Astrocyte (in vitro differentiated cells and primary cell): ENCODE data around the gene PRKG1. TPM values are rescaled to one million over a fixed set of nuclear protein-coding genes. Genes with fewer than 3 reads are reported as not detected.
A peak's percentile ranks its signal among the peaks of the same experiment; 100 is the strongest.

ENCODE experiments used
- DNase-seq: peaks from one replicate; pipeline ENCODE4 v3.0.0-alpha.2; 2010; ENCODE audit warnings: low read depth
- FAIRE-seq: peaks from 2 replicates; lab custom pipeline; 2011; peaks lifted over from hg19 to GRCh38; lab: Jason Lieb, UNC
- H2AFZ ChIP-seq: 2 replicates; pipeline ENCODE4 v1.6.0; 2012; ENCODE audit warnings: low read depth, low read length, inconsistent platforms
- H3K27ac ChIP-seq: 2 replicates; pipeline ENCODE4 v1.5.1; 2011; ENCODE audit warnings: low read depth, low read length, inconsistent platforms
- H3K27me3 ChIP-seq: 2 replicates; pipeline ENCODE4 v1.6.0; 2011; ENCODE audit warnings: low read length, inconsistent platforms; ENCODE audit not compliant: insufficient read depth
- H3K36me3 ChIP-seq: 2 replicates; pipeline ENCODE4 v1.5.1; 2011; ENCODE audit warnings: low read length, inconsistent platforms; ENCODE audit not compliant: insufficient read depth
- H3K4me1 ChIP-seq: 2 replicates; pipeline ENCODE4 v1.5.1; 2011; ENCODE audit warnings: low read length, inconsistent platforms; ENCODE audit not compliant: insufficient read depth
- H3K4me2 ChIP-seq: 2 replicates; pipeline ENCODE4 v1.6.0; 2012; ENCODE audit warnings: low read length, inconsistent platforms
- H3K4me3 ChIP-seq: 2 replicates; pipeline ENCODE4 v1.5.1; 2011; ENCODE audit warnings: low read depth, mild to moderate bottlenecking, low read length, inconsistent platforms; ENCODE audit not compliant: insufficient read depth
- H3K79me2 ChIP-seq: 2 replicates; pipeline ENCODE4 v1.6.0; 2012; ENCODE audit warnings: mild to moderate bottlenecking, low read length, inconsistent platforms; ENCODE audit not compliant: insufficient read depth
- H3K9ac ChIP-seq: 2 replicates; pipeline ENCODE4 v1.6.0; 2012; ENCODE audit warnings: mild to moderate bottlenecking, low read length, inconsistent platforms
- H3K9me3 ChIP-seq: 2 replicates; pipeline ENCODE4 v1.5.1; 2012; ENCODE audit warnings: low read depth, mild to moderate bottlenecking, low read length, inconsistent platforms; ENCODE audit not compliant: insufficient read depth
- H4K20me1 ChIP-seq: 2 replicates; pipeline ENCODE4 v1.6.0; 2012; ENCODE audit warnings: low read length, inconsistent platforms; ENCODE audit not compliant: insufficient read depth
- H3K27ac Mint-ChIP-seq: one replicate; pipeline ENCODE4 v1.8.0; 2021; ENCODE audit warnings: mild to moderate bottlenecking, mixed read lengths; ENCODE audit not compliant: unreplicated experiment
- H3K27me3 Mint-ChIP-seq: one replicate; pipeline ENCODE4 v1.8.0; 2021; ENCODE audit warnings: low read depth, mixed read lengths; ENCODE audit not compliant: unreplicated experiment
- H3K36me3 Mint-ChIP-seq: one replicate; pipeline ENCODE4 v1.8.0; 2021; ENCODE audit warnings: low read depth, mixed read lengths; ENCODE audit not compliant: unreplicated experiment
- H3K4me1 Mint-ChIP-seq: one replicate; pipeline ENCODE4 v1.8.0; 2021; ENCODE audit warnings: low read depth, mixed read lengths; ENCODE audit not compliant: unreplicated experiment
- H3K4me3 Mint-ChIP-seq: one replicate; pipeline ENCODE4 v1.8.0; 2021; ENCODE audit warnings: mild to moderate bottlenecking, moderate library complexity, mixed read lengths; ENCODE audit not compliant: unreplicated experiment
- H3K9me3 Mint-ChIP-seq: one replicate; pipeline ENCODE4 v1.8.0; 2021; ENCODE audit warnings: mild to moderate bottlenecking, mixed read lengths; ENCODE audit not compliant: unreplicated experiment
- EZH2 ChIP-seq: IDR thresholded peaks from 2 replicates; pipeline ENCODE4 v1.6.1; 2012; ENCODE audit warnings: mild to moderate bottlenecking, low read length, inconsistent platforms; ENCODE audit not compliant: insufficient read depth
- total RNA-seq: library from RNA; stranded (reverse); gene quantifications from 2 replicates; pipeline ENCODE4 v1.2.1, GENCODE V29; 2021
- TF ChIP-seq, protein P1 (sequence below): IDR thresholded peaks from 2 replicates; pipeline ENCODE4 v1.5.1; 2011; ENCODE audit warnings: low read depth, mild to moderate bottlenecking, inconsistent platforms, low read length, moderate library complexity; ENCODE audit not compliant: insufficient read depth

Gene PRKG1
- total RNA-seq, 1 donor from 2014 or later: 3.1 TPM

DNA sequence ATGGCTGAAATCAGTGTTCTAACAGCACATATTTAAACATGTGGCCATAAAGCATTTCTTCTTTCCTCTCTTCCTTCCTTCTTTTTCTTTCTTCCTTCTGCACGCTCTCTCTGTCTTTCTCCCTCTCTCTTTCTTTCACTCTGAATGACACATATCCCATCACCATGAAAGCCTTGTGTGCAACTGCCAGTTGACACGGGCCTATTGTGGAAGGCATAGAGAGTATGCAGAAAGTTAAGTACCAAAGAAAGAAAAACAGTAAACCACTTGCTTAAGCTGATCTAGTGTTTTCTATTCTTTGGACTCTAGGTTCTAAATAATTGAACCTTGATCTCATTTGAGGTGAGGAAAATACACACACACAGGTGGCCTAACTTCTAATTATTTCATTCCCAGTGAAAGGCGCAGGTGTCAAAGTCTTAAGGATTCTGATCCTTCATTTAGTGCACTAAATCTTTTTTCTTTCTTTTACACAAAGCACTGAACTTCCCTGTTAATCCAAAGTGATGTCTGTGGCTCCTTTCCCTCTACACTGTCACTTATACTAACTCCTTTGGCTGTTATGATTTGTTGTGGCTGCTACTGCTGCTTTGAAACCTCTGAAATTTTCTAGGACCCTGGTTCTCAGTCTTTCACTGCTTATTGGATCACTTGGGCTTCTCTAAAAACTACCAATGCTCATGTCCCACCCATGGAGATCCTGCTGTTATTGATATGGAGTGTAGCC is 1257.5 kb downstream of the PRKG1 start:
- H3K36me3 ChIP-seq: no peaks in the 10 kb centered on the region
- FAIRE-seq (peak; percentile 45), DNase-seq (no peak)
- H3K79me2 ChIP-seq: no peaks in the 10 kb centered on the region
- H3K4me3 Mint-ChIP-seq: no peak overlapping the region
- H4K20me1 ChIP-seq: no peaks in the 10 kb centered on the region
- H3K27ac ChIP-seq: no peak overlapping the region
- no peaks in the 10 kb centered on the region for H3K27me3 ChIP-seq
- no peak overlapping the region for H3K27ac Mint-ChIP-seq
- H3K4me1 Mint-ChIP-seq: peaks cover 7% of the 10 kb centered on the region
- no peaks in the 10 kb centered on the region for H3K27me3 Mint-ChIP-seq
- no peak for TF ChIP-seq EZH2
- TF ChIP-seq, protein P1, sequence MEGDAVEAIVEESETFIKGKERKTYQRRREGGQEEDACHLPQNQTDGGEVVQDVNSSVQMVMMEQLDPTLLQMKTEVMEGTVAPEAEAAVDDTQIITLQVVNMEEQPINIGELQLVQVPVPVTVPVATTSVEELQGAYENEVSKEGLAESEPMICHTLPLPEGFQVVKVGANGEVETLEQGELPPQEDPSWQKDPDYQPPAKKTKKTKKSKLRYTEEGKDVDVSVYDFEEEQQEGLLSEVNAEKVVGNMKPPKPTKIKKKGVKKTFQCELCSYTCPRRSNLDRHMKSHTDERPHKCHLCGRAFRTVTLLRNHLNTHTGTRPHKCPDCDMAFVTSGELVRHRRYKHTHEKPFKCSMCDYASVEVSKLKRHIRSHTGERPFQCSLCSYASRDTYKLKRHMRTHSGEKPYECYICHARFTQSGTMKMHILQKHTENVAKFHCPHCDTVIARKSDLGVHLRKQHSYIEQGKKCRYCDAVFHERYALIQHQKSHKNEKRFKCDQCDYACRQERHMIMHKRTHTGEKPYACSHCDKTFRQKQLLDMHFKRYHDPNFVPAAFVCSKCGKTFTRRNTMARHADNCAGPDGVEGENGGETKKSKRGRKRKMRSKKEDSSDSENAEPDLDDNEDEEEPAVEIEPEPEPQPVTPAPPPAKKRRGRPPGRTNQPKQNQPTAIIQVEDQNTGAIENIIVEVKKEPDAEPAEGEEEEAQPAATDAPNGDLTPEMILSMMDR: no peak
- peaks cover 11% of the 10 kb centered on the region for H3K4me1 ChIP-seq
- H3K4me2 ChIP-seq: no peak overlapping the region
- no peak overlapping the region for H2AFZ ChIP-seq
- H3K9ac ChIP-seq: no peak overlapping the region
- H3K9me3 ChIP-seq: no peaks in the 10 kb centered on the region
- no peak overlapping the region for H3K4me3 ChIP-seq
- no peaks in the 10 kb centered on the region for H3K36me3 Mint-ChIP-seq
- H3K9me3 Mint-ChIP-seq: no peaks in the 10 kb centered on the region

GRCh38 chr10:52332815-52333214 is 1258.5 kb downstream of the PRKG1 start:
- no peaks in the 10 kb centered on the region for H3K79me2 ChIP-seq
- no peak overlapping the region for H3K4me3 Mint-ChIP-seq
- H3K27ac ChIP-seq: no peak overlapping the region
- TF ChIP-seq, protein P1: no peak
- no peak for TF ChIP-seq EZH2
- H3K9me3 ChIP-seq: no peaks in the 10 kb centered on the region
- no peak overlapping the region for H3K4me2 ChIP-seq
- no peaks in the 10 kb centered on the region for H4K20me1 ChIP-seq
- H3K9me3 Mint-ChIP-seq: no peaks in the 10 kb centered on the region
- H3K27me3 ChIP-seq: no peaks in the 10 kb centered on the region
- no peak for DNase-seq
- H3K4me3 ChIP-seq: no peak overlapping the region
- peaks cover 2% of the 10 kb centered on the region for H3K27me3 Mint-ChIP-seq
- H3K36me3 Mint-ChIP-seq: no peaks in the 10 kb centered on the region
- no peak overlapping the region for H3K9ac ChIP-seq
- no peaks in the 10 kb centered on the region for H3K36me3 ChIP-seq
- no peak overlapping the region for H3K27ac Mint-ChIP-seq
- H3K4me1 Mint-ChIP-seq: peaks cover 7% of the 10 kb centered on the region
- H3K4me1 ChIP-seq: peaks cover 11% of the 10 kb centered on the region
- no peak for FAIRE-seq
- H2AFZ ChIP-seq: no peak overlapping the region

DNA sequence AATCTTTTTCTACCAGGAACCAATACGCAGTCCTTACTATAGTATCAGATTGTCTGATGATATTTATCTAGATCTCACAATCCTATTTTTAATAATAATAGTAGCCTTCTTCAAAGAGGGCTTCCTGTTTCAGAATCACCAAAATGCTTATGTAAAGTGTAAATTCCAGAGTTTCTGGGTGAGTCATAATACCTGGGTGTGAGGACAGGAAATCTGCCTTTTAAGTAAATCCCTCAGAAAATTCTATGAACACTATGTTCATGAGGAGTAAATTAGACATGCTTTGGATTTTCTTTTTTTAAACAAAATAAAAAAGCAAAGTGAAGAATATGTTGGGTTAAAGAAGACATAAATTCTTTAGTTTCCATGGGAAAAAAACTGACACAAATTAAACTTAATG is 1260.3 kb downstream of the PRKG1 start:
- H3K4me1 Mint-ChIP-seq: peaks cover 7% of the 10 kb centered on the region
- no peak overlapping the region for H3K27ac Mint-ChIP-seq
- H3K4me1 ChIP-seq: peaks cover 11% of the 10 kb centered on the region
- no peaks in the 10 kb centered on the region for H3K36me3 ChIP-seq
- no peaks in the 10 kb centered on the region for H3K79me2 ChIP-seq
- H3K4me3 Mint-ChIP-seq: no peak overlapping the region
- no peak overlapping the region for H3K9ac ChIP-seq
- H3K4me2 ChIP-seq: peak overlapping the region; percentile 50
- H3K9me3 Mint-ChIP-seq: no peaks in the 10 kb centered on the region
- FAIRE-seq (no peak), DNase-seq (peak; percentile 52)
- H3K27ac ChIP-seq: no peak overlapping the region
- no peaks in the 10 kb centered on the region for H3K9me3 ChIP-seq
- no peak overlapping the region for H2AFZ ChIP-seq
- peaks cover 5% of the 10 kb centered on the region for H3K27me3 Mint-ChIP-seq
- no peaks in the 10 kb centered on the region for H3K27me3 ChIP-seq
- no peak for TF ChIP-seq EZH2
- TF ChIP-seq, protein P1: no peak
- H3K4me3 ChIP-seq: no peak overlapping the region
- no peaks in the 10 kb centered on the region for H3K36me3 Mint-ChIP-seq
- no peaks in the 10 kb centered on the region for H4K20me1 ChIP-seq
